BJ (cell line): Measurements from ENCODE around the gene TRIM63. TPM values are rescaled to one million over a fixed set of nuclear protein-coding genes. Genes with fewer than 3 reads are reported as not detected.

Source experiments
- CTCF ChIA-PET: fragments of 350-600 bp; formaldehyde crosslinking; extraction: SDS; loops from one replicate; lab custom pipeline; 2021; ENCODE audit warnings: antibody characterized with exemption, inconsistent platforms; lab: Yijun Ruan, JAX
- POLR2A ChIA-PET: fragments of 300-600 bp; sonication (Branson Sonifier 250); formaldehyde crosslinking; extraction: SDS; loops from one replicate; lab custom pipeline; 2021; ENCODE audit warnings: antibody characterized with exemption; lab: Charles Lee
- DNase-seq: peaks from one replicate; pipeline ENCODE4 v3.0.0-alpha.2; 2011; ENCODE audit warnings: low read depth
- H3K27me3 ChIP-seq: 2 replicates; pipeline ENCODE4 v1.6.0; 2011; ENCODE audit warnings: low read length; ENCODE audit not compliant: control insufficient read depth, insufficient read depth
- H3K36me3 ChIP-seq: 2 replicates; pipeline ENCODE4 v1.5.1; 2011; ENCODE audit warnings: low read length; ENCODE audit not compliant: control insufficient read depth, insufficient read depth
- H3K4me3 ChIP-seq: 2 replicates; pipeline ENCODE4 v1.5.1; 2011; ENCODE audit warnings: low read depth, mild to moderate bottlenecking, control low read depth, low read length
- polyA plus RNA-seq: library from polyadenylated mRNA; depleted of rRNA; stranded (reverse); fragments of >200 nt; gene quantifications from 2 replicates; pipeline ENCODE4 v1.2.3, GENCODE V29; 2011
- TF ChIP-seq, protein P1 (sequence below): IDR thresholded peaks from 2 replicates; pipeline ENCODE4 v1.5.1; 2011; ENCODE audit warnings: low read depth, mild to moderate bottlenecking, control low read depth, inconsistent platforms, low read length, moderate library complexity; ENCODE audit not compliant: insufficient read depth

The TRIM63 gene
- polyA plus RNA-seq, 1 experiment = not detected

DNA sequence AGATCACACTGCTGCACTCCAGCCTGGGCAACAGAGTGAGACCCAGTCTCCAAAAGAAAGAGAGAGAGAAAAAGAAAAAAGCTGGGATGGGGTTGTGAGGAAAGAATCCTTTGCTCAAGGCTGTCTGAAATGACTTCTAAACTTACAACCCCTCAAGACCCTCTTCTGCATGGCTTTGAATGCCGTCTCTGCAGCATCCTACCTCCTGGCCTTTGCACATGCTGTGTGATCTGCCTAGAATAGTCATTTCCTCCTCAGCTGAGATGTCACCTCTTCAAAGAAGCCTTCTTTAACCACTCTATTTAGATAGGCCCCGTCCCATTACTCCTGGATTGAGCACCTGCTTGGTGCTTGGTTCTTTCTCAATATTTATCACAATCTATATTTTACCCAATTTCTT, 17.4 kb upstream of the TRIM63 start:
- H3K36me3 ChIP-seq = no peaks in the 10 kb centered on the region
- TF ChIP-seq, protein P1, sequence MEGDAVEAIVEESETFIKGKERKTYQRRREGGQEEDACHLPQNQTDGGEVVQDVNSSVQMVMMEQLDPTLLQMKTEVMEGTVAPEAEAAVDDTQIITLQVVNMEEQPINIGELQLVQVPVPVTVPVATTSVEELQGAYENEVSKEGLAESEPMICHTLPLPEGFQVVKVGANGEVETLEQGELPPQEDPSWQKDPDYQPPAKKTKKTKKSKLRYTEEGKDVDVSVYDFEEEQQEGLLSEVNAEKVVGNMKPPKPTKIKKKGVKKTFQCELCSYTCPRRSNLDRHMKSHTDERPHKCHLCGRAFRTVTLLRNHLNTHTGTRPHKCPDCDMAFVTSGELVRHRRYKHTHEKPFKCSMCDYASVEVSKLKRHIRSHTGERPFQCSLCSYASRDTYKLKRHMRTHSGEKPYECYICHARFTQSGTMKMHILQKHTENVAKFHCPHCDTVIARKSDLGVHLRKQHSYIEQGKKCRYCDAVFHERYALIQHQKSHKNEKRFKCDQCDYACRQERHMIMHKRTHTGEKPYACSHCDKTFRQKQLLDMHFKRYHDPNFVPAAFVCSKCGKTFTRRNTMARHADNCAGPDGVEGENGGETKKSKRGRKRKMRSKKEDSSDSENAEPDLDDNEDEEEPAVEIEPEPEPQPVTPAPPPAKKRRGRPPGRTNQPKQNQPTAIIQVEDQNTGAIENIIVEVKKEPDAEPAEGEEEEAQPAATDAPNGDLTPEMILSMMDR = no peak
- ChIA-PET POLR2A (no interaction called here), CTCF (interaction anchor here (1.1 to 2.3 kb wide), 5 partner anchors 18 to 49 kb away, joined by 3 to 13 read pairs (median 4); no protein-coding TSS in a partner anchor)
- no peak overlapping the region for H3K4me3 ChIP-seq
- peaks cover 11% of the 10 kb centered on the region for H3K27me3 ChIP-seq
- no peak for DNase-seq

DNA sequence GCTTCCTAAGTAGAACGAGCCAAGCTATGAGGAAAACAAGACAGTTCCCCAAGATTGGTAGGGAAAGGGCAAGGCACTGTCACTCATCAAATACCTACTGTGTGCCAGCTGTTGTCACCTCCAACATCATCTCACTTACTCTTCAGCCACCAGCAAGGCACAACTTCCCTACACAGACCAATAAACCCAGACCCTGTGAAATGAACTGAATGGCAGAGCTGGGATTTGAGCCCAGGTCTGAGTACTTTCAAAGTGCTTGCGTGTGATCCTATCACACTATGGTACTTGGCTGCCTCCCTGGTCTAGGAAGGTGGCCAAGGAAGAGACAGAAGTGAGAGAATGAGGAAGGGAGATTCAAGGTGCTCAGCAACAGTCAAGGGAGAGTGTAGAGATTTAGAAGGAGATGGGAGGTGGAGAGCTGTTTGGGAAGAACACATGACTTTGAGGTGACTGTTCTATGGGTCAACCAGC, 16.7 kb upstream of the TRIM63 start:
- no peak for DNase-seq

GRCh38 chr1:26083208-26083607, 15.8 kb upstream of the TRIM63 start:
- no peak for DNase-seq
- H3K27me3 ChIP-seq = peaks cover 11% of the 10 kb centered on the region
- H3K36me3 ChIP-seq = no peaks in the 10 kb centered on the region
- POLR2A ChIA-PET = no interaction called here
- no peak overlapping the region for H3K4me3 ChIP-seq
- TF ChIP-seq, protein P1 = no peak
- CTCF ChIA-PET = interaction anchor here (1.4 kb wide), 1 partner anchor 47 kb away, joined by 4 read pairs; no protein-coding TSS in a partner anchor

More for the DNA sequence above, 16.7 kb upstream of the TRIM63 start:
- CTCF ChIA-PET = interaction anchor here (1.2 to 2.3 kb wide), 5 partner anchors 18 to 48 kb away, joined by 4 to 13 read pairs (median 4); no protein-coding TSS in a partner anchor
- H3K27me3 ChIP-seq = peaks cover 11% of the 10 kb centered on the region
- no peaks in the 10 kb centered on the region for H3K36me3 ChIP-seq
- POLR2A ChIA-PET = no interaction called here
- H3K4me3 ChIP-seq = no peak overlapping the region
- TF ChIP-seq, protein P1 = no peak

DNA sequence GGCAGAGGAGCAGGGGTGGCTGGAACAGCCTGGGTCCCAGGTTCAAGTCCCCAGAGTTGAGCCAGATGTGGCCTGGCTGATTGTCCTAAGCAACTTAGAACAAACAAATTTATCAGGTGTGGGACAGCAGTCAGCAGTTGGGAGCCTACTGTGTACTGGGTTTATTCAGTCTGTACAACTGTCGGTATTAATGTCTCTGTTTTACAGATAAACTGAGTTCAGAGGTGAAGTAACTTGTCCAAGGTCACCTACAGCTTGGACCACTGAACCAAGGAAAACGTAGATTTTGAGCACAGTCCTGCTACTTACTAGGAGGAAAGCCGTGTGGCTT, 14.6 kb upstream of the TRIM63 start:
- no peak overlapping the region for H3K4me3 ChIP-seq
- peaks cover 11% of the 10 kb centered on the region for H3K27me3 ChIP-seq
- H3K36me3 ChIP-seq = no peaks in the 10 kb centered on the region
- ChIA-PET POLR2A (no interaction called here), CTCF (no interaction called here)
- DNase-seq = no peak
- TF ChIP-seq, protein P1 = no peak

DNA sequence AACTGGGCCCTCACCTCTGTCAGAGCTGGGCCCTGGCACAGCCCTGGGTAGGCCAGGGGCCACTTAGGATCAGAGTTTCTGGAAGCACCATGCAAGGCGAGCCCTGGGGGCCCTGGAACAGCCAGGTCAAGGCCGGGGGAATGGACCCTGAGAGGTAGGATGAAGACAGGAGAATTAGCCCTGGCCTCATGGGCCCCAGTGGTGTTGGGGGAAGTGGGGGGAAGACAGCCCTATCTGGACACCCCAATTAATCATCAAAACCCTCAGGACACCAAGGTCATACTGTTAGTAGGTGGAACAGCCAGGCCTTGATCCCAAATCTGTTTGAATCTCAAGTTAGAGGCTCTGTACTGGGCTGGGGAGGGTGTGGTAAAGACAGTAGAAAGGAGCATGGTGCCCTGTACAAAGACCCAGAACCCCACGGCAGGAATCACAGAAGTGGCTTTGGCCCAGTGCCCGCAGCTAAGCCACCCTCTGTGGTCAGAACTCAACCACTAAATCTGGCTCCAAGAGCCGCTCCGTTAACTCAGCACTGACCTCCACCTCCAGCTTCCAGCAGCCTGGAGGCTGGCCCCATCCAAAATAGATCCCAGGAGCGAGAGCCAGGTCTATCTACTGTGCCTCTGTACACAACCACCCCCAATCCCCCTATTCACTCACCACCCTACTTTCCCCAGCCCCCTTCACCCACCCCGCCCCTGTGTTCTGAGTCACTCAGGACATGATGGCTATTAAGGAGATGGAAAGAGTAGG, 14.0 kb upstream of the TRIM63 start:
- no peaks in the 10 kb centered on the region for H3K36me3 ChIP-seq
- no peak for DNase-seq
- H3K4me3 ChIP-seq = no peak overlapping the region
- TF ChIP-seq, protein P1 = no peak
- POLR2A ChIA-PET = interaction anchor here (0.8 kb wide), 1 partner anchor 49 kb away, joined by 3 read pairs; no protein-coding TSS in a partner anchor
- CTCF ChIA-PET = interaction anchor here (1.8 to 2.0 kb wide), 2 partner anchors 45 to 64 kb away, joined by 4 to 7 read pairs; no protein-coding TSS in a partner anchor
- peaks cover 11% of the 10 kb centered on the region for H3K27me3 ChIP-seq
